HUES6 (cell line): ENCODE results near the gene PCBP4.
"Not testable (repeated sequence)": the region's sequence is repeated elsewhere in the genome, so short reads cannot be mapped to it uniquely, and the experiment has no call there.

ENCODE experiments used
- H3K27ac ChIP-seq: 2 replicates; pipeline ENCODE4 v1.7.0; 2013; ENCODE audit warnings: low read depth, mild to moderate bottlenecking, low read length, inconsistent platforms
- H3K27me3 ChIP-seq: 2 replicates; pipeline ENCODE4 v1.6.1; 2013; ENCODE audit warnings: low read length; ENCODE audit not compliant: control insufficient read depth, insufficient read depth
- H3K36me3 ChIP-seq: 2 replicates; pipeline ENCODE4 v1.6.1; 2013; ENCODE audit warnings: low read length; ENCODE audit not compliant: control insufficient read depth, insufficient read depth
- H3K4me1 ChIP-seq: 2 replicates; pipeline ENCODE4 v1.6.1; 2013; ENCODE audit warnings: low read length; ENCODE audit not compliant: control insufficient read depth, insufficient read depth
- H3K4me3 ChIP-seq: 2 replicates; pipeline ENCODE4 v1.5.1; 2013; ENCODE audit warnings: low read depth, low read length
- H3K9ac ChIP-seq: one replicate; pipeline ENCODE4 v1.6.1; 2013; ENCODE audit warnings: mild to moderate bottlenecking, low read length
- H3K9me3 ChIP-seq: 2 replicates; pipeline ENCODE4 v1.6.1; 2013; ENCODE audit warnings: low read depth, low read length; ENCODE audit not compliant: control insufficient read depth, insufficient read depth

PCBP4 gene

GRCh38 chr3:51993657-51994056 lies 26.4 kb upstream of the PCBP4 start:
- not testable (repeated sequence) for H3K27me3 ChIP-seq, H3K4me3 ChIP-seq, H3K9me3 ChIP-seq, H3K27ac ChIP-seq, H3K9ac ChIP-seq
- Histone ChIP-seq H3K36me3 (peaks cover 42% of the 10 kb centered on the region), H3K4me1 (peaks cover 15% of the 10 kb centered on the region)

GRCh38 chr3:51992017-51992682 lies 24.9 kb upstream of the PCBP4 start:
- Histone ChIP-seq H3K4me1 (peaks cover 12% of the 10 kb centered on the region), H3K36me3 (peaks cover 42% of the 10 kb centered on the region), H3K9me3 (no peaks in the 10 kb centered on the region), H3K9ac (no peak overlapping the region), H3K27ac (peak overlapping the region; percentile 62; the same call in 1 of the 2 replicates), H3K27me3 (no peaks in the 10 kb centered on the region), H3K4me3 (no peak overlapping the region)

GRCh38 chr3:51990501-51990971 lies 23.3 kb upstream of the PCBP4 start:
- not testable (repeated sequence) for H3K4me3 ChIP-seq, H3K9ac ChIP-seq, H3K27me3 ChIP-seq, H3K27ac ChIP-seq, H3K9me3 ChIP-seq
- Histone ChIP-seq H3K36me3 (peaks cover 42% of the 10 kb centered on the region), H3K4me1 (peaks cover 12% of the 10 kb centered on the region)

GRCh38 chr3:51988286-51989146 lies 21.3 kb upstream of the PCBP4 start:
- Histone ChIP-seq H3K27ac (no peak overlapping the region), H3K27me3 (no peaks in the 10 kb centered on the region), H3K4me1 (peaks cover 13% of the 10 kb centered on the region), H3K9ac (no peak overlapping the region), H3K36me3 (peaks cover 21% of the 10 kb centered on the region), H3K9me3 (no peaks in the 10 kb centered on the region), H3K4me3 (no peak overlapping the region)

GRCh38 chr3:51987568-51987967 lies 20.3 kb upstream of the PCBP4 start:
- Histone ChIP-seq H3K9me3 (no peaks in the 10 kb centered on the region), H3K4me3 (no peak overlapping the region), H3K27ac (no peak overlapping the region), H3K9ac (no peak overlapping the region), H3K36me3 (peaks cover 13% of the 10 kb centered on the region), H3K4me1 (peaks cover 18% of the 10 kb centered on the region), H3K27me3 (no peaks in the 10 kb centered on the region)

- Histone ChIP-seq H3K4me3 (no peak overlapping the region), H3K9ac (no peak overlapping the region), H3K9me3 (no peaks in the 10 kb centered on the region), H3K27me3 (no peaks in the 10 kb centered on the region), H3K4me1 (peaks cover 20% of the 10 kb centered on the region), H3K36me3 (peaks cover under 1% of the 10 kb centered on the region; the same call in 1 of the 2 replicates), H3K27ac (no peak overlapping the region)
Measured at GRCh38 chr3:51986010-51986947, 19.0 kb upstream of the PCBP4 start.

- no peaks in the 10 kb centered on the region for H3K36me3 ChIP-seq
- H3K27me3 ChIP-seq, result no peaks in the 10 kb centered on the region
- H3K4me1 ChIP-seq, result peaks cover 20% of the 10 kb centered on the region
- H3K9ac ChIP-seq, result no peak overlapping the region
- H3K9me3 ChIP-seq, result no peaks in the 10 kb centered on the region
- no peak overlapping the region for H3K4me3 ChIP-seq
- no peak overlapping the region for H3K27ac ChIP-seq
Measured at GRCh38 chr3:51985063-51985462, 17.8 kb upstream of the PCBP4 start.

- Histone ChIP-seq H3K4me3 (peak overlapping the region; percentile 78; the same call in 1 of the 2 replicates), H3K36me3 (no peaks in the 10 kb centered on the region), H3K27ac (no peak overlapping the region), H3K27me3 (no peaks in the 10 kb centered on the region), H3K9me3 (no peaks in the 10 kb centered on the region), H3K9ac (peak overlapping the region; percentile 40), H3K4me1 (peaks cover 20% of the 10 kb centered on the region)
Measured at GRCh38 chr3:51984269-51984647, 17.0 kb upstream of the PCBP4 start.

GRCh38 chr3:51983578-51984268 lies 16.5 kb upstream of the PCBP4 start:
- Histone ChIP-seq H3K27me3 (no peaks in the 10 kb centered on the region), H3K4me3 (peak overlapping the region; percentile 78), H3K36me3 (no peaks in the 10 kb centered on the region), H3K4me1 (peaks cover 20% of the 10 kb centered on the region), H3K9me3 (no peaks in the 10 kb centered on the region), H3K27ac (peak overlapping the region; percentile 76; the same call in 1 of the 2 replicates), H3K9ac (peak overlapping the region; percentile 40)

- Histone ChIP-seq H3K27ac (peak within 1 kb of the TSS; percentile 76; the same call in 1 of the 2 replicates), H3K4me1 (peaks cover 17% of the 10 kb centered on the region), H3K9ac (peak within 1 kb of the TSS; percentile 40), H3K4me3 (peak within 1 kb of the TSS; percentile 78), H3K36me3 (no peaks in the 10 kb centered on the region), H3K9me3 (no peaks in the 10 kb centered on the region), H3K27me3 (no peaks in the 10 kb centered on the region)
Measured at GRCh38 chr3:51982838-51983577, 15.8 kb upstream of the PCBP4 start, which contains the start of gene ACY1. TSS of gene ACY1 (plus strand) at chr3:51983535. CDS start at chr3:51984065, 530 bp downstream.
